ENCODE measurements around the gene MYO3A.

Gene MYO3A

DNA sequence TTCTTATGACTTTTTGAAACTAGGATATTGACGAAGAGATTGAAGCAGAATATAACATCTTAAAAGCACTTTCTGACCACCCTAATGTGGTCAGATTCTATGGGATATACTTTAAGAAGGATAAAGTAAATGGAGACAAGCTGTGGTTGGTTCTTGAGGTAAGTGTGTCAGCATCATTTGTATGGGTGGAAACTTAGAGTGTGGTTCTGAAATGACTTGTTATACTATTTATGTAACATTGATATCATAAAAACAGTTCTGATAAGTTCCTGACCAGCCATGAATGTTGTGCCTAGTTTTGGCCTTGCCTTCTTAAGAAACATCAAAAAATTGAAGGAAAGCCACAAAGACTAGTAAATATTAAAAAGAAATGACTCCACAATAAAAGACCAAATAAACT lies 20.8 kb downstream of the MYO3A start:
- no peak overlapping the region for H3K4me3 ChIP-seq
- DNase-seq, result no peak
- no peaks in the 10 kb centered on the region for H3K4me1 ChIP-seq
- H3K27me3 ChIP-seq, result no peaks in the 10 kb centered on the region
- intact Hi-C loops (cut with DNase I; ENCODE audit: low total_unique reads), result no loop called here
- TF ChIP-seq, protein P1, sequence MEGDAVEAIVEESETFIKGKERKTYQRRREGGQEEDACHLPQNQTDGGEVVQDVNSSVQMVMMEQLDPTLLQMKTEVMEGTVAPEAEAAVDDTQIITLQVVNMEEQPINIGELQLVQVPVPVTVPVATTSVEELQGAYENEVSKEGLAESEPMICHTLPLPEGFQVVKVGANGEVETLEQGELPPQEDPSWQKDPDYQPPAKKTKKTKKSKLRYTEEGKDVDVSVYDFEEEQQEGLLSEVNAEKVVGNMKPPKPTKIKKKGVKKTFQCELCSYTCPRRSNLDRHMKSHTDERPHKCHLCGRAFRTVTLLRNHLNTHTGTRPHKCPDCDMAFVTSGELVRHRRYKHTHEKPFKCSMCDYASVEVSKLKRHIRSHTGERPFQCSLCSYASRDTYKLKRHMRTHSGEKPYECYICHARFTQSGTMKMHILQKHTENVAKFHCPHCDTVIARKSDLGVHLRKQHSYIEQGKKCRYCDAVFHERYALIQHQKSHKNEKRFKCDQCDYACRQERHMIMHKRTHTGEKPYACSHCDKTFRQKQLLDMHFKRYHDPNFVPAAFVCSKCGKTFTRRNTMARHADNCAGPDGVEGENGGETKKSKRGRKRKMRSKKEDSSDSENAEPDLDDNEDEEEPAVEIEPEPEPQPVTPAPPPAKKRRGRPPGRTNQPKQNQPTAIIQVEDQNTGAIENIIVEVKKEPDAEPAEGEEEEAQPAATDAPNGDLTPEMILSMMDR (IDR thresholded peaks at IDR 0.05), result no peak
- H3K27ac ChIP-seq, result no peak overlapping the region
- H3K9me3 ChIP-seq, result peaks cover 0 to 12% (median 0%) of the 10 kb centered on the region in 3 donors
- peaks cover 0 to 8% (median 0%) of the 10 kb centered on the region in 3 donors for H3K36me3 ChIP-seq

DNA sequence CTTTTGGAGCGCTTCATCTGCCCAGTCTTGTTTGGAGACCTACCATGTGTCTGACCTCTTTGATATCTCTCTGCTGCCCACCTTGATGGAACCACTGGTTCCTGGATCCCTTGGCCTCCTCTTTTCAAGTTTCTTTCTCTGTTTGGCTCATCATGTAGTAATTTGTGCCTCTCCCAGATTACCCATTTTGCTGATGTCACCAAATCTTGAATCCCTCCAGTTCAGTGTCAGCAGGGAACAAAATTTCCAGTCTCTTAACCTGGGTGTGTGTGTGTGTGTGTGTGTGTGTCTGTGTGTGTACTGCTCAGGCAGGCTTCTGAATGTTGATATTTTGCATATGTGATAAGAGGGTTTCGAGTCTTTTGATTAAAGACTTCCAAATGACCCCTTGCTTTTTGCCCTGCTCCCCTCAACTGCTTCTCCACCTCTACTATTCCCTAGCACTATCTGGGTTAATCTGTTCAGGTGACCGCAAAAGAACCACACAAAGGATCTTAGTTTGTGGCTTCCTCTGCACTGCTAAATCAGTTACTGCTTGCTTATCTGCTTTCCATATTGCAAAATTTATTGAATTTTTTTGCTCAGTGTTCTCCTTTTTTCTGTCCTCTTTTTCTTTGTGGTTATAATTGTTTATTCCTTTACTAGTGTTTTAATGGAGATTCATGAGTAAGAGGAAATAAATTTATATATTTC lies 25.7 kb downstream of the MYO3A start:
- Histone ChIP-seq H3K4me1 (no peaks in the 10 kb centered on the region), H3K4me3 (no peak overlapping the region), H3K9me3 (peaks cover 0 to 10% (median 0%) of the 10 kb centered on the region in 3 donors), H3K27me3 (no peaks in the 10 kb centered on the region), H3K36me3 (peaks cover 0 to 8% (median 0%) of the 10 kb centered on the region in 3 donors), H3K27ac (no peak overlapping the region)
- TF ChIP-seq, protein P1 (IDR thresholded peaks at IDR 0.05), result no peak
- no peak for DNase-seq
- intact Hi-C loops (cut with DNase I; ENCODE audit: low total_unique reads), result no loop called here

DNA sequence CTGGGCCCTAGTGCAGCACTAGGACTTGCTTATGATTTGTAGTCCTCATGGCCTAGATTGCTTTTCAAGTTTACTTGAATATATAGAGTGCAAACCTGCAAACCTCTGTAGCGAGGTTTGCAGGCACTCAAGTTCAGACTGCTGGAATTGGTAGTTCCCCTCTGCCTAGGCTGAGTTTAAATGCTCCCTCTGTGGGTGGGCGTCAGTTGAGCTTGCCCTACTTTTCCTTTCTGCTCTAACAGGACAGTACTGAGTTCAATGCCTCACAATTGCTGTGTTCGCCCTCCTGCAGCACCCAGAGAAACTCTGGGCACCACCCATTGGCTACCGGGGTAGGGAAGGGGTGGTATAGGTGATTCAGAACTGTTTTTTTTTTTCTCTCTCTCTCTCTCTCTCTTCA lies 31.6 kb downstream of the MYO3A start:
- intact Hi-C loops (cut with DNase I; ENCODE audit: low total_unique reads), result no loop called here
- DNase-seq, result no peak
- no peaks in the 10 kb centered on the region for H3K36me3 ChIP-seq

DNA sequence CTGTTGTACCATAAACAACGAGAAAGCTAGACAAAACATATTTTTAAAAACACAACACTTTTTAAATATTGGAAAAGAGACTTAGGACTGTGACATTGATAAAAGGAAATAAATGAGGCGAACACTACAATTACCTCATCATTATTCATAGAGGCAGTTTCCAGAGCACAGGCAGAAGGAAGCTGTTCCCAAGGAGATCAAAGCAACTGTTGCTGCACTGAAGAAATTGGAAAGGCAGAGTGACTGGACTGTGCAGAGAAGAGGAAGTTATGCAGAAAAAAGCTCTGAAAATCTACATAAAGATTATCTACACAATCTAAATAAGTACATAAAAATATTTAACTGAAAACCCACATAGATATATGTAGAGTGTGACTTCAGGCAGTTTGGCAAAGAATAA lies 32.8 kb downstream of the MYO3A start:
- no peak overlapping the region for H3K4me3 ChIP-seq
- H3K36me3 ChIP-seq, result no peaks in the 10 kb centered on the region
- no peaks in the 10 kb centered on the region for H3K4me1 ChIP-seq
- intact Hi-C loops (cut with DNase I; ENCODE audit: low total_unique reads), result no loop called here
- DNase-seq, result no peak
- H3K9me3 ChIP-seq, result no peaks in the 10 kb centered on the region
- H3K27ac ChIP-seq, result no peak overlapping the region
- H3K27me3 ChIP-seq, result no peaks in the 10 kb centered on the region
- TF ChIP-seq, protein P1 (IDR thresholded peaks at IDR 0.05), result no peak

More for the DNA sequence above, 31.6 kb downstream of the MYO3A start:
- no peak overlapping the region for H3K27ac ChIP-seq
- H3K27me3 ChIP-seq, result no peaks in the 10 kb centered on the region
- H3K4me3 ChIP-seq, result no peak overlapping the region
- TF ChIP-seq, protein P1 (IDR thresholded peaks at IDR 0.05), result no peak
- H3K4me1 ChIP-seq, result no peaks in the 10 kb centered on the region
- H3K9me3 ChIP-seq, result no peaks in the 10 kb centered on the region

DNA sequence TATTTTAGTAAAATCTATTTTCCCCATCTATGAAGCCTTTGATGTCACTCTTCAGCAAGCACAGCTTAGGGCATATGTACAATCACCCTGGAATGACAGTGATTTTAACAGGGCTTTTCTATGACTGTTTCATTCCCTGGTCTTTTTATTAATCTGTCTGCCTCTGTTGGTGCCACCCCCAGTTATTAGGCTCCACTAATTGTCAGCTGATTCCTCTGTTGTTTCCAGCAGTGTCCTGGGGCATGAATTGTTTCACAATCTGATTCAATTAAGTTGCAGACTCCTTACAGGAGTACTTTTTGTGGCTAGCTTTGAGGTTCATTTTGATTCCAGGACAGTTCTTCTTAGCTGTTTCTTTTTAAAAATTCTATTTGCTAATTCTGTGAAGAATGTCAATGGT lies 38.6 kb downstream of the MYO3A start:
- Histone ChIP-seq H3K27ac (no peak overlapping the region), H3K36me3 (no peaks in the 10 kb centered on the region), H3K4me1 (no peaks in the 10 kb centered on the region), H3K4me3 (no peak overlapping the region), H3K27me3 (no peaks in the 10 kb centered on the region), H3K9me3 (no peaks in the 10 kb centered on the region)
- no peak for DNase-seq
- intact Hi-C loops (cut with DNase I; ENCODE audit: low total_unique reads), result no loop called here
- TF ChIP-seq, protein P1 (IDR thresholded peaks at IDR 0.05), result no peak
